Measurements from ENCODE around the gene PDSS2.

- TF ChIP-seq POLR2A (IDR thresholded peaks at IDR 0.05; ENCODE audit: low read length) = no peak
- no peak for TF ChIP-seq GATA1 (IDR thresholded peaks at IDR 0.05; ENCODE audit: low read depth, low read length)
Measured at GRCh38 chr6:107179004-107179403, 280.4 kb downstream of the PDSS2 start.
